Activated gamma-delta T cell treated with anti-CD3 and anti-CD28 coated beads, Interleukin-2, amount 50 U/mL, for 16 hours (primary cell): ENCODE measurements around the gene CEP68.
"Not testable (repeated sequence)": the region's sequence is repeated elsewhere in the genome, so short reads cannot be mapped to it uniquely, and the experiment has no call there.

Experiments
- DNase-seq: peaks from one replicate; pipeline ENCODE4 v3.0.0-alpha.2; 2020; ENCODE audit warnings: low read depth

Gene CEP68

DNA sequence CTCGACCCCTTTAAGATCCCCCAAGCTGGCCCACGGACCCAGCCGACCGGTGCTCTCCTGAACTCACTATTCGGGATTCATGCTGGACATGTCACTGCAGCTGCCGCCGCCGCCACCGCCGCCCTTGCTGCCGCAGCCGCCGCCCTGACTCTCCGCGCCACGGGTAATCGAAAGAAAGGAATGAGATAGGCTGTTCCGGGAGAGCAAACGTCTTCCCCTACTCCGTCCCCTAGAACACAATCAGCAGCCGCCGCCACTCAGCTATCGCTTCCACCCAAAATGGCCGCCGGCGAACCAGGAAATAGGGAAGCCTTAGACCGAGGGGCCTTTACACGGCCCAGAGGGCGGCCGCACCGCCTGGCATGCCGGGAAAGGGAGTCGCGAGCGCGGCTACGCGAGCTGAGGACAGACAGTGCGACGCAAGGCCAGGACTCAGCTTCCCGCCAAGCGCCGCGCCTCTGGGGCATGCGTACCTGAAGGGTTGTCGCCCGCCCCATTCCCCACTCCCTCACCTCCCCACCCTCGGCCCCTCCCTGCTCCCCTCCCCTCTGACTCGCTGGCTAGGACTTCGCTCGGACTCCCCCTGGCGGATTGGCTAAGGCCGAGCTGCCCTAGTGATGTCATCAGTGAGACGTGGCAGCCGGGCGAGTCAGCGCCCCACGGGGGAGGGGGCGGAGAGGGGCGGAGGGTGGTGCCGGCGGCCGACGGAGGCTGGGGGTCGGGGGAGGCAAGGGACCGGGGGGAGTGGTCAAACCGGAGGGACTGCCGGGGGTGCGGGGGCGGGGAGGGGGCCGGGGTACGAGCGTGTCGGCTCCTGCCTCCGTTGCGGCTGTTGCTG lies 73.8 kb downstream of the CEP68 start, which contains the start of gene RAB1A:
Gene RAB1A (minus strand): TSS at position 281 of the 838 bp plus-strand sequence. CDS start 191 bp downstream, at position 90.
- DNase-seq, result peak; percentile 100

DNA sequence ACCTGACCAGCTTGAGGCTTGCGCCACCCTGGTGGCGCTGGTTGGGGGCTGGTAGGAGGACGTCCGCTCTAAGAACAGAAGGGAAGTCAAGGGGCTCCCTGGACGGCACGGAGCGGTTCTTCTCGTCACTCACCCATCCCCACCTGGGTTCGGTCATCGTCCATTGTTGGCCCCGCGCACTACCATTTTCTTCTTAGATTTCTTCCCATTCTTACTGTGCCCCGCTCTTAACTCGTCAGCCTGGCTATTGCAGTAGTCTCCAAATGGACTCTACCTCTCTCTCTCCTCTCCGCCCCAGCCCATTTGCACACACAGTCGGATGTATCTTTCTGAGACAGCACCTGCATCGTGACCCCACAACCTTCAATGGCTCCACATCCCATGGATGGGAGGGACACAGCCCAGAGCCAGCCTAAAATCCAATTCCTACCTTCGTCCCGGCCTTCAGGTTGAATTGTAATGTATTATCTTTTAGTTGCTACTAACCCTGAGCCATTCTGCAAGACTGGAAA lies 74.5 kb downstream of the CEP68 start:
- DNase-seq, result no peak

DNA sequence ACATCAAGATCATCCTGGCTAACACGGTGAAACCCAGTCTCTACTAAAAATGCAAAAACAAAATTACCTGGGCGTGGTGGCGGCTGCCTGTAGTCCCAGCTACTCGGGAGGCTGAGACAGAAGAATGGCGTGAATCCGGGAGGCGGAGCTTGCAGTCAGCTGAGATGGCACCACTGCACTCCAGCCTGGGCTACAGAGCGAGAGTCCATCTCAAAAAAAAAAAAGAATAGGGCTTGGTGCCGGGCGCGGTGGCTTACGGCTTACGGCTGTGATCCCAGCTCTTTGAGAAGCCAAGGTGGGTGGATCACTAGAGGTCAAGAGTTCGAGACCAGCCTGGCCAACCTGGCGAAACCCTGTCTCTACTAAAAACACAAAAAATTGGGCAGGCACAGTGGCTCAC lies 76.7 kb downstream of the CEP68 start:
- DNase-seq, result not testable (repeated sequence)

DNA sequence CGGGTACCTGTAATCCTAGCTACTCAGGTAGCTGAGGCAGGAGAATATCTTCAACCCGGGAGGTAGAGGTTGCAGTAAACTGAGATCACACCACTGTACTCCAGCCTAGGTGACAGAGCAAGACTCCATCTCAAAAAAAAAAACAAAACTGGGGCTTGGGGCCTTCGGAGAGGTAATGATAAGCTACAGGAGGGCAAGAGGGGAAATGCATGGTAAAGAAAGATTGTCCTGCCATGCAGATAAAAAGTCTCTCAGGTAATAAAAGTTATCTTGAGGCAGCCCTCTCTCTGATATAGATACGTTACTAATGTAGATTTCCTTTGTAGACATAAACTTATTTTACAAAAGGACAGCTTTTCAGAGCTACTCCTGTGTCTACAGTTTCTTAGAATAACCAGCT lies 77.4 kb downstream of the CEP68 start:
- no peak for DNase-seq

DNA sequence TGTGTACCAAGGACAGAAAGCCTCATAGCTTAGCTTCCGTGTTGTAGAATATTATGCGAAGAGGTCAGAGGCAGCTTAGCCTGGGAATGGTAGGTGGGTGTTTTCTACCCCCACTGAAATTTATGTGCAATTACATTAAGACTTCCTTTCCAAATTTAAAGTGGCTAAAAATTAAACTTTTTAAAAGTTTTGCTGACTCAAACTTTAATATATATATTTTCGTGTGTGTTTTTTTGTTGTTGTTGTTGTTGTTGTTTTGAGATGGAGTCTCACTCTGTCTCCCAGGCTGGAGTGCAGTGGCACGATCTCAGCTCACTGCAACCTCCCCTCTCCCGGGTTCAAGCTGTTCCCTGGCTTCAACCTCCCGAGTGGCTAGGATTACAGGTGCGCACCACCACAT lies 77.9 kb downstream of the CEP68 start:
- no peak for DNase-seq

DNA sequence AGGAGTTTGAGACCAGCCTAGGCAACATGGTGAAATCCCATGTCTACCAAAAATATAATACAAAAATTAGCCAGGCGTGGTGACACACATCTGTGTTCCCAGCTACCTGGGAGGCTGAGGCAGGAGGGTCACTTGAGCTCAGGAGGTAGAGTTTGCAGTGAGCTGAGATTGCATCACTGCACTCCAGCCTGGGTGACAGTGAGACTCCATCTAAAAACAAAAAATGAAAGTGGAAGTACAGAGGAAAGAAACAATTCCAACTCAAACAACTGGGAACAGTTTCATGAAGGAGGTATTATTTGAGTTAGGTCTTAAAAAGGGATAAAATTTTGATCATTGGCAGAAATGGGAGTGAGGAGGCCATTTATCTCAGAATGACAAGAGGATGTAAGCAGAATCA lies 80.0 kb downstream of the CEP68 start:
- no peak for DNase-seq
